WTC11 (cell line): ENCODE results near the gene SHOC1. TPM values are rescaled to one million over a fixed set of nuclear protein-coding genes. Genes with fewer than 3 reads are reported as not detected.

Experiments
- ATAC-seq: fragments of 200-7000 bp; cut with Tn5 transposase; 2 replicates; pipeline ENCODE4 v1.10.0; 2021; ENCODE audit warnings: mild to moderate bottlenecking, moderate library complexity
- CTCF ChIA-PET: fragments of 300-600 bp; sonication (Branson Sonifier 250); formaldehyde crosslinking; loops from one replicate; lab custom pipeline; 2021; ENCODE audit warnings: antibody characterized with exemption; lab: Charles Lee
- POLR2A ChIA-PET: fragments of 350-600 bp; sonication (Branson Sonifier 250); formaldehyde crosslinking; loops from one replicate; lab custom pipeline; 2021; ENCODE audit warnings: antibody characterized with exemption; lab: Charles Lee
- DNase-seq: peaks from one replicate; pipeline ENCODE4 v3.0.0; 2021; ENCODE audit warnings: low spot score
- H3K27ac Mint-ChIP-seq: 2 replicates; pipeline ENCODE4 v1.8.0; 2021; ENCODE audit warnings: mixed read lengths
- H3K27me3 Mint-ChIP-seq: 2 replicates; pipeline ENCODE4 v1.8.0; 2021; ENCODE audit warnings: low read depth, mild to moderate bottlenecking, moderate library complexity, mixed read lengths
- H3K36me3 Mint-ChIP-seq: 2 replicates; pipeline ENCODE4 v1.8.0; 2021; ENCODE audit warnings: mixed read lengths
- H3K4me1 Mint-ChIP-seq: 2 replicates; pipeline ENCODE4 v1.8.0; 2022; ENCODE audit warnings: mixed read lengths
- H3K4me3 Mint-ChIP-seq: 2 replicates; pipeline ENCODE4 v1.8.0; 2021; ENCODE audit warnings: mild to moderate bottlenecking, moderate library complexity, mixed read lengths
- H3K9me3 Mint-ChIP-seq: 2 replicates; pipeline ENCODE4 v1.8.0; 2021; ENCODE audit warnings: mixed read lengths
- ELF4 ChIP-seq: sonication (generic); formaldehyde crosslinking; IDR thresholded peaks from 2 replicates; pipeline ENCODE4 v1.8.1; 2022; ENCODE audit warnings: low read depth, mild to moderate bottlenecking, moderate library complexity, missing genetic modification reagents
- ESRRA ChIP-seq: sonication (generic); formaldehyde crosslinking; IDR thresholded peaks from 2 replicates; pipeline ENCODE4 v1.8.1; 2022; ENCODE audit warnings: mild to moderate bottlenecking, missing genetic modification reagents, borderline replicate concordance
- FOXK1 ChIP-seq: sonication (generic); formaldehyde crosslinking; IDR thresholded peaks from 2 replicates; pipeline ENCODE4 v1.8.0; 2022; ENCODE audit warnings: mild to moderate bottlenecking, moderate library complexity, missing genetic modification reagents
- FOXP1 ChIP-seq: sonication (generic); formaldehyde crosslinking; IDR thresholded peaks from 2 replicates; pipeline ENCODE4 v1.8.0; 2022; ENCODE audit warnings: missing genetic modification reagents, mild to moderate bottlenecking, moderate library complexity, borderline replicate concordance
- GRHL2 ChIP-seq: fragments of 250-450 bp; sonication (Bioruptor Pico); IDR thresholded peaks from 2 replicates; pipeline ENCODE4 v1.8.0; 2022; ENCODE audit warnings: mild to moderate bottlenecking, moderate library complexity; ENCODE audit not compliant: insufficient replicate concordance, severe bottlenecking
- HMGA2 ChIP-seq: fragments of 250-450 bp; sonication (Bioruptor Pico); IDR thresholded peaks from 2 replicates; pipeline ENCODE4 v1.4.0; 2021; ENCODE audit warnings: mild to moderate bottlenecking, moderate library complexity
- JUN ChIP-seq: sonication (generic); formaldehyde crosslinking; IDR thresholded peaks from 2 replicates; pipeline ENCODE4 v1.8.0; 2023; ENCODE audit warnings: mild to moderate bottlenecking, missing genetic modification reagents
- MXD4 ChIP-seq: fragments of 250-450 bp; sonication (Bioruptor Pico); IDR thresholded peaks from 2 replicates; pipeline ENCODE4 v1.8.0; 2021; ENCODE audit warnings: mild to moderate bottlenecking, moderate library complexity, borderline replicate concordance
- TEAD4 ChIP-seq: sonication (generic); formaldehyde crosslinking; IDR thresholded peaks from 2 replicates; pipeline ENCODE4 v1.8.0; 2022; ENCODE audit warnings: mild to moderate bottlenecking, missing genetic modification reagents
- ZNF121 ChIP-seq: sonication (generic); formaldehyde crosslinking; IDR thresholded peaks from 2 replicates; pipeline ENCODE4 v1.8.0; 2023; ENCODE audit warnings: missing genetic modification reagents
- ZNF138 ChIP-seq: sonication (generic); formaldehyde crosslinking; conservative IDR thresholded peaks from 2 replicates; pipeline ENCODE4 v1.8.1; 2022; ENCODE audit warnings: mild to moderate bottlenecking, moderate library complexity, missing genetic modification reagents
- ZNF219 ChIP-seq: sonication (generic); formaldehyde crosslinking; IDR thresholded peaks from 2 replicates; pipeline ENCODE4 v1.8.0; 2023; ENCODE audit warnings: missing genetic modification reagents, mild to moderate bottlenecking, borderline replicate concordance
- total RNA-seq: library from RNA; stranded (reverse); gene quantifications from 3 replicates; pipeline ENCODE4 v1.2.3, GENCODE V29; 2021
- TF ChIP-seq, protein P1 (sequence below): fragments of 250-450 bp; sonication (Bioruptor Pico); IDR thresholded peaks from 2 replicates; pipeline ENCODE4 v1.9.0; 2021; ENCODE audit warnings: mild to moderate bottlenecking, borderline replicate concordance
- TF ChIP-seq, protein P2 (sequence below): sonication (generic); formaldehyde crosslinking; IDR thresholded peaks from 2 replicates; pipeline ENCODE4 v1.8.1; 2022; ENCODE audit warnings: low read depth, missing genetic modification reagents, borderline replicate concordance
- TF ChIP-seq, protein P3 (sequence below): sonication (generic); formaldehyde crosslinking; IDR thresholded peaks from 2 replicates; pipeline ENCODE4 v1.8.0; 2022; ENCODE audit warnings: missing genetic modification reagents
- TF ChIP-seq, protein P4 (sequence below): sonication (generic); formaldehyde crosslinking; IDR thresholded peaks from 2 replicates; pipeline ENCODE4 v1.8.1; 2022; ENCODE audit warnings: low read depth, mild to moderate bottlenecking, moderate library complexity, missing genetic modification reagents, borderline replicate concordance
- TF ChIP-seq, protein P5 (sequence below): fragments of 250-450 bp; sonication (Bioruptor Pico); IDR thresholded peaks from 2 replicates; pipeline ENCODE4 v2.1.2; 2022; ENCODE audit warnings: mild to moderate bottlenecking, moderate library complexity
- TF ChIP-seq, protein P6 (sequence below): fragments of 250-450 bp; sonication (Bioruptor Pico); IDR thresholded peaks from 2 replicates; pipeline ENCODE4 v1.8.0; 2021; ENCODE audit warnings: mild to moderate bottlenecking
- TF ChIP-seq, protein P7 (sequence below): fragments of 250-450 bp; sonication (Bioruptor Pico); IDR thresholded peaks from 2 replicates; pipeline ENCODE4 v1.9.0; 2021; ENCODE audit warnings: mild to moderate bottlenecking
- TF ChIP-seq, protein P8 (sequence below): sonication (generic); formaldehyde crosslinking; IDR thresholded peaks from 2 replicates; pipeline ENCODE4 v1.8.0; 2022; ENCODE audit warnings: mild to moderate bottlenecking, missing genetic modification reagents

The SHOC1 gene
- total RNA-seq, 1 experiment from 2014 or later = not detected

DNA sequence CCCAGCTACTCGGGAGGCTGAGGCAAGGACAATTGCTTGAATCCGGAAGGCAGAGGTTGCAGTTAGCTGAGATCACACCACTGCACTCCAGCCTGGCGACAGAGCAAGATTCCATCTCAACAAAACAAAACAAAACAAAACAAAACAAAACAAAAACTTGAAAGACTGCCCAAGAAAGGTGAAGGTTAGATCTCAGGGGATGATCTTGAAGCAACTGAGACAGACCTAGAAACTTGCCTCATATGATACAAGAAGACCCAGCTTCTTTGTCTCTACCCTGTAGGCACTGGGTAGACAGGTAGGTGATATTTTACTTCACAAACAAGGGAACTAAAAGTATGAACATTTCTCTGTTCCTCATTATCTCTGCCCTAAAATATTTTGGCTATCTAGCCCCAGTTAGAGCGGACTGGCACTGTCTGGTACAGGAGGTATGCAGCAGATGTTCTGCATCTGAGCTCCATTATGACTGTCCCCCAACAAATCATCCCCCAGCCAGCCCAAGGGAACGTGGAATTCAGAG, 26.3 kb upstream of the SHOC1 start (continued):
- TF ChIP-seq, protein P1, sequence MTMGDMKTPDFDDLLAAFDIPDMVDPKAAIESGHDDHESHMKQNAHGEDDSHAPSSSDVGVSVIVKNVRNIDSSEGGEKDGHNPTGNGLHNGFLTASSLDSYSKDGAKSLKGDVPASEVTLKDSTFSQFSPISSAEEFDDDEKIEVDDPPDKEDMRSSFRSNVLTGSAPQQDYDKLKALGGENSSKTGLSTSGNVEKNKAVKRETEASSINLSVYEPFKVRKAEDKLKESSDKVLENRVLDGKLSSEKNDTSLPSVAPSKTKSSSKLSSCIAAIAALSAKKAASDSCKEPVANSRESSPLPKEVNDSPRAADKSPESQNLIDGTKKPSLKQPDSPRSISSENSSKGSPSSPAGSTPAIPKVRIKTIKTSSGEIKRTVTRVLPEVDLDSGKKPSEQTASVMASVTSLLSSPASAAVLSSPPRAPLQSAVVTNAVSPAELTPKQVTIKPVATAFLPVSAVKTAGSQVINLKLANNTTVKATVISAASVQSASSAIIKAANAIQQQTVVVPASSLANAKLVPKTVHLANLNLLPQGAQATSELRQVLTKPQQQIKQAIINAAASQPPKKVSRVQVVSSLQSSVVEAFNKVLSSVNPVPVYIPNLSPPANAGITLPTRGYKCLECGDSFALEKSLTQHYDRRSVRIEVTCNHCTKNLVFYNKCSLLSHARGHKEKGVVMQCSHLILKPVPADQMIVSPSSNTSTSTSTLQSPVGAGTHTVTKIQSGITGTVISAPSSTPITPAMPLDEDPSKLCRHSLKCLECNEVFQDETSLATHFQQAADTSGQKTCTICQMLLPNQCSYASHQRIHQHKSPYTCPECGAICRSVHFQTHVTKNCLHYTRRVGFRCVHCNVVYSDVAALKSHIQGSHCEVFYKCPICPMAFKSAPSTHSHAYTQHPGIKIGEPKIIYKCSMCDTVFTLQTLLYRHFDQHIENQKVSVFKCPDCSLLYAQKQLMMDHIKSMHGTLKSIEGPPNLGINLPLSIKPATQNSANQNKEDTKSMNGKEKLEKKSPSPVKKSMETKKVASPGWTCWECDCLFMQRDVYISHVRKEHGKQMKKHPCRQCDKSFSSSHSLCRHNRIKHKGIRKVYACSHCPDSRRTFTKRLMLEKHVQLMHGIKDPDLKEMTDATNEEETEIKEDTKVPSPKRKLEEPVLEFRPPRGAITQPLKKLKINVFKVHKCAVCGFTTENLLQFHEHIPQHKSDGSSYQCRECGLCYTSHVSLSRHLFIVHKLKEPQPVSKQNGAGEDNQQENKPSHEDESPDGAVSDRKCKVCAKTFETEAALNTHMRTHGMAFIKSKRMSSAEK (CRISPR knock-in tag) = no peak
- TF ChIP-seq ZNF219 (no peak), ESRRA (CRISPR knock-in tag) (no peak), FOXK1 (CRISPR knock-in tag) (no peak)

DNA sequence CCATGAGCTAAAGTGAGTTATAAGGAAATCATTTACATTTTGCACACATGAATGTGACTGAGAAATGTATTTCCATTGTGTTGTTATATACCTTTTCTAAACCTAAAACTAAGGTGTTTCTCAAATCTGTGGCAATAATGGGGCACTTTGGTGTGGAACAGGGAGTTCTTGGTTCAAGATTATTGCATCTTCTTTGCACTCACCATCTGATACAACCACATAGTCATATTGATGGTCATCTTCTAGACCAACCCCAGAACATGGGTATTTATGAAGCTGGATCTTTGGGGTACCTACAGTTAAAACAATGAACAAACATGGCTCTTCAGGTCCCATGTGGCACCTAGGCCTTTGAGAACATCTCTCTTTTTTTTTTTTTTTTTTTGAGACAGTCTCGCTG, 24.6 kb upstream of the SHOC1 start:
- ChIA-PET CTCF (no interaction called here), POLR2A (interaction anchor here (0.7 kb wide), 1 partner anchor 226 kb away, joined by 8 read pairs; no protein-coding TSS in a partner anchor)
- H3K4me3 Mint-ChIP-seq = no peak overlapping the region
- H3K36me3 Mint-ChIP-seq = no peaks in the 10 kb centered on the region
- ATAC-seq (no peak), DNase-seq (no peak)
- no peaks in the 10 kb centered on the region for H3K27me3 Mint-ChIP-seq
- H3K27ac Mint-ChIP-seq = no peak overlapping the region
- H3K4me1 Mint-ChIP-seq = no peaks in the 10 kb centered on the region
- H3K9me3 Mint-ChIP-seq = no peaks in the 10 kb centered on the region
- no peak for TF ChIP-seq ELF4 (CRISPR knock-in tag)
- TF ChIP-seq, protein P2, sequence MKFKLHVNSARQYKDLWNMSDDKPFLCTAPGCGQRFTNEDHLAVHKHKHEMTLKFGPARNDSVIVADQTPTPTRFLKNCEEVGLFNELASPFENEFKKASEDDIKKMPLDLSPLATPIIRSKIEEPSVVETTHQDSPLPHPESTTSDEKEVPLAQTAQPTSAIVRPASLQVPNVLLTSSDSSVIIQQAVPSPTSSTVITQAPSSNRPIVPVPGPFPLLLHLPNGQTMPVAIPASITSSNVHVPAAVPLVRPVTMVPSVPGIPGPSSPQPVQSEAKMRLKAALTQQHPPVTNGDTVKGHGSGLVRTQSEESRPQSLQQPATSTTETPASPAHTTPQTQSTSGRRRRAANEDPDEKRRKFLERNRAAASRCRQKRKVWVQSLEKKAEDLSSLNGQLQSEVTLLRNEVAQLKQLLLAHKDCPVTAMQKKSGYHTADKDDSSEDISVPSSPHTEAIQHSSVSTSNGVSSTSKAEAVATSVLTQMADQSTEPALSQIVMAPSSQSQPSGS (CRISPR knock-in tag) = no peak
- TF ChIP-seq, protein P3, sequence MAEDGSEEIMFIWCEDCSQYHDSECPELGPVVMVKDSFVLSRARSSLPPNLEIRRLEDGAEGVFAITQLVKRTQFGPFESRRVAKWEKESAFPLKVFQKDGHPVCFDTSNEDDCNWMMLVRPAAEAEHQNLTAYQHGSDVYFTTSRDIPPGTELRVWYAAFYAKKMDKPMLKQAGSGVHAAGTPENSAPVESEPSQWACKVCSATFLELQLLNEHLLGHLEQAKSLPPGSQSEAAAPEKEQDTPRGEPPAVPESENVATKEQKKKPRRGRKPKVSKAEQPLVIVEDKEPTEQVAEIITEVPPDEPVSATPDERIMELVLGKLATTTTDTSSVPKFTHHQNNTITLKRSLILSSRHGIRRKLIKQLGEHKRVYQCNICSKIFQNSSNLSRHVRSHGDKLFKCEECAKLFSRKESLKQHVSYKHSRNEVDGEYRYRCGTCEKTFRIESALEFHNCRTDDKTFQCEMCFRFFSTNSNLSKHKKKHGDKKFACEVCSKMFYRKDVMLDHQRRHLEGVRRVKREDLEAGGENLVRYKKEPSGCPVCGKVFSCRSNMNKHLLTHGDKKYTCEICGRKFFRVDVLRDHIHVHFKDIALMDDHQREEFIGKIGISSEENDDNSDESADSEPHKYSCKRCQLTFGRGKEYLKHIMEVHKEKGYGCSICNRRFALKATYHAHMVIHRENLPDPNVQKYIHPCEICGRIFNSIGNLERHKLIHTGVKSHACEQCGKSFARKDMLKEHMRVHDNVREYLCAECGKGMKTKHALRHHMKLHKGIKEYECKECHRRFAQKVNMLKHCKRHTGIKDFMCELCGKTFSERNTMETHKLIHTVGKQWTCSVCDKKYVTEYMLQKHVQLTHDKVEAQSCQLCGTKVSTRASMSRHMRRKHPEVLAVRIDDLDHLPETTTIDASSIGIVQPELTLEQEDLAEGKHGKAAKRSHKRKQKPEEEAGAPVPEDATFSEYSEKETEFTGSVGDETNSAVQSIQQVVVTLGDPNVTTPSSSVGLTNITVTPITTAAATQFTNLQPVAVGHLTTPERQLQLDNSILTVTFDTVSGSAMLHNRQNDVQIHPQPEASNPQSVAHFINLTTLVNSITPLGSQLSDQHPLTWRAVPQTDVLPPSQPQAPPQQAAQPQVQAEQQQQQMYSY (CRISPR knock-in tag) = no peak
- TF ChIP-seq, protein P4, sequence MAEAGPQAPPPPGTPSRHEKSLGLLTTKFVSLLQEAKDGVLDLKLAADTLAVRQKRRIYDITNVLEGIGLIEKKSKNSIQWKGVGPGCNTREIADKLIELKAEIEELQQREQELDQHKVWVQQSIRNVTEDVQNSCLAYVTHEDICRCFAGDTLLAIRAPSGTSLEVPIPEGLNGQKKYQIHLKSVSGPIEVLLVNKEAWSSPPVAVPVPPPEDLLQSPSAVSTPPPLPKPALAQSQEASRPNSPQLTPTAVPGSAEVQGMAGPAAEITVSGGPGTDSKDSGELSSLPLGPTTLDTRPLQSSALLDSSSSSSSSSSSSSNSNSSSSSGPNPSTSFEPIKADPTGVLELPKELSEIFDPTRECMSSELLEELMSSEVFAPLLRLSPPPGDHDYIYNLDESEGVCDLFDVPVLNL (CRISPR knock-in tag) = no peak
- TF ChIP-seq ZNF121 (CRISPR knock-in tag) = no peak
- no peak for TF ChIP-seq FOXP1 (CRISPR knock-in tag)
- TF ChIP-seq HMGA2 (CRISPR knock-in tag) = no peak
- TF ChIP-seq GRHL2 (CRISPR knock-in tag) = no peak
- TF ChIP-seq, protein P5, sequence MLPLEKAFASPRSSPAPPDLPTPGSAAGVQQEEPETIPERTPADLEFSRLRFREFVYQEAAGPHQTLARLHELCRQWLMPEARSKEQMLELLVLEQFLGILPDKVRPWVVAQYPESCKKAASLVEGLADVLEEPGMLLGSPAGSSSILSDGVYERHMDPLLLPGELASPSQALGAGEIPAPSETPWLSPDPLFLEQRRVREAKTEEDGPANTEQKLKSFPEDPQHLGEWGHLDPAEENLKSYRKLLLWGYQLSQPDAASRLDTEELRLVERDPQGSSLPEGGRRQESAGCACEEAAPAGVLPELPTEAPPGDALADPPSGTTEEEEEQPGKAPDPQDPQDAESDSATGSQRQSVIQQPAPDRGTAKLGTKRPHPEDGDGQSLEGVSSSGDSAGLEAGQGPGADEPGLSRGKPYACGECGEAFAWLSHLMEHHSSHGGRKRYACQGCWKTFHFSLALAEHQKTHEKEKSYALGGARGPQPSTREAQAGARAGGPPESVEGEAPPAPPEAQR = no peak
- no peak for TF ChIP-seq JUN (CRISPR knock-in tag)
- no peak for TF ChIP-seq ZNF138 (CRISPR knock-in tag)
- TF ChIP-seq, protein P6, sequence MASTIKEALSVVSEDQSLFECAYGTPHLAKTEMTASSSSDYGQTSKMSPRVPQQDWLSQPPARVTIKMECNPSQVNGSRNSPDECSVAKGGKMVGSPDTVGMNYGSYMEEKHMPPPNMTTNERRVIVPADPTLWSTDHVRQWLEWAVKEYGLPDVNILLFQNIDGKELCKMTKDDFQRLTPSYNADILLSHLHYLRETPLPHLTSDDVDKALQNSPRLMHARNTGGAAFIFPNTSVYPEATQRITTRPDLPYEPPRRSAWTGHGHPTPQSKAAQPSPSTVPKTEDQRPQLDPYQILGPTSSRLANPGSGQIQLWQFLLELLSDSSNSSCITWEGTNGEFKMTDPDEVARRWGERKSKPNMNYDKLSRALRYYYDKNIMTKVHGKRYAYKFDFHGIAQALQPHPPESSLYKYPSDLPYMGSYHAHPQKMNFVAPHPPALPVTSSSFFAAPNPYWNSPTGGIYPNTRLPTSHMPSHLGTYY (CRISPR knock-in tag) = no peak
- TF ChIP-seq TEAD4 (CRISPR knock-in tag) = no peak
- TF ChIP-seq, protein P7, sequence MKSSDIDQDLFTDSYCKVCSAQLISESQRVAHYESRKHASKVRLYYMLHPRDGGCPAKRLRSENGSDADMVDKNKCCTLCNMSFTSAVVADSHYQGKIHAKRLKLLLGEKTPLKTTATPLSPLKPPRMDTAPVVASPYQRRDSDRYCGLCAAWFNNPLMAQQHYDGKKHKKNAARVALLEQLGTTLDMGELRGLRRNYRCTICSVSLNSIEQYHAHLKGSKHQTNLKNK (CRISPR knock-in tag) = no peak
- no peak for TF ChIP-seq MXD4 (CRISPR knock-in tag)
- TF ChIP-seq, protein P8, sequence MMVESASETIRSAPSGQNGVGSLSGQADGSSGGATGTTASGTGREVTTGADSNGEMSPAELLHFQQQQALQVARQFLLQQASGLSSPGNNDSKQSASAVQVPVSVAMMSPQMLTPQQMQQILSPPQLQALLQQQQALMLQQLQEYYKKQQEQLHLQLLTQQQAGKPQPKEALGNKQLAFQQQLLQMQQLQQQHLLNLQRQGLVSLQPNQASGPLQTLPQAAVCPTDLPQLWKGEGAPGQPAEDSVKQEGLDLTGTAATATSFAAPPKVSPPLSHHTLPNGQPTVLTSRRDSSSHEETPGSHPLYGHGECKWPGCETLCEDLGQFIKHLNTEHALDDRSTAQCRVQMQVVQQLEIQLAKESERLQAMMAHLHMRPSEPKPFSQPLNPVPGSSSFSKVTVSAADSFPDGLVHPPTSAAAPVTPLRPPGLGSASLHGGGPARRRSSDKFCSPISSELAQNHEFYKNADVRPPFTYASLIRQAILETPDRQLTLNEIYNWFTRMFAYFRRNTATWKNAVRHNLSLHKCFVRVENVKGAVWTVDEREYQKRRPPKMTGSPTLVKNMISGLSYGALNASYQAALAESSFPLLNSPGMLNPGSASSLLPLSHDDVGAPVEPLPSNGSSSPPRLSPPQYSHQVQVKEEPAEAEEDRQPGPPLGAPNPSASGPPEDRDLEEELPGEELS (CRISPR knock-in tag) = no peak
